GM19099 (cell line): ENCODE measurements around the gene FAM168B.

Source experiments
- POLR2A ChIP-seq: IDR thresholded peaks from 3 replicates; pipeline ENCODE4 v1.6.1; 2011; ENCODE audit warnings: low read depth; ENCODE audit not compliant: insufficient read length; ENCODE audit errors: extremely low read depth

Gene FAM168B

GRCh38 chr2:131029812-131030211 is 63.4 kb downstream of the FAM168B start:
- no peak for TF ChIP-seq POLR2A

DNA sequence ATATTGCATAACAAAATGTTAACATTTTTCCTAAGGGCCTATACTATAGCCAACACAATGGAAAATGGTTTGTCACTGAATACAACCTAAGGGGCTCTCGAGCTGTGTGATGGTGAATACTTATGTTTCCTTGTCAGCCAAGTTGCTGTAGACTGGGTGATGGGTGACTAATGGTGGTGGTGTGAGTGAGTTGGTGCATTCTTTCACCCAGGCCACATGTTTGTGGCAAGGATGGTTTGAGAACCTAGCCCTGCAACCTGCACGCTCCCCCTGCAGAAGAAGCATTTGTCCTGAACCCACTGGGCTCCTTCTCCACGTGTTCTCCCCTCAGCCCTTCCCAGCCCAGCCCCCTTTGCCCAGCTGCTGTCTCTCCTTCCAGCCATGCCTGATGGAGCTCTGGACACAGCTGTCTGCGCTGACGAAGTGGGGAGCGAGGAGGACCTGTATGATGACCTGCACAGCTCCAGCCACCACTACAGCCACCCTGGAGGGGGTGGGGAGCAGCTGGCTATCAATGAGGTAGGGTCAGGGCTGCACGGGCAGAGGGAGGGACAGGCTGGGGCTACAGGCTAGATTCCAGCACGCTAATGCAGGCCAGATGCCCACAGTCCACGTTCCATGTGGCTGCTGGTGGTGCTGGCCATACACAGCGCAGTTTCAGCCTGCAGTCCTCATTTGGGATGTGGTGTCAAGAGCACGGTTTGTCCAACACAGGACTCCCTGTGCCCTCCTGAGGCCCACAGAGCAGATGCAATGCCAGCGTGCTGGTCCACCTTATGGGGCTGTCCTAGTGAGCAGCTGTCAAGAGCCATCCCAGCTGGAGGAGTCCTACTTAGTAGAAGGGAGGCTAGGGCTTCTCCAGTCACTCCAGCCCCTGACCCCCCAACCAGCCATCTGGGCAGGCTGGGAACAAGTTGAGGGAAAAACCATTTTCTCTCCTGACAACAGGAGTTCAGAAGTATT is 65.4 kb downstream of the FAM168B start:
- no peak for TF ChIP-seq POLR2A

GRCh38 chr2:131026919-131027318 is 66.3 kb downstream of the FAM168B start:
- no peak for TF ChIP-seq POLR2A

DNA sequence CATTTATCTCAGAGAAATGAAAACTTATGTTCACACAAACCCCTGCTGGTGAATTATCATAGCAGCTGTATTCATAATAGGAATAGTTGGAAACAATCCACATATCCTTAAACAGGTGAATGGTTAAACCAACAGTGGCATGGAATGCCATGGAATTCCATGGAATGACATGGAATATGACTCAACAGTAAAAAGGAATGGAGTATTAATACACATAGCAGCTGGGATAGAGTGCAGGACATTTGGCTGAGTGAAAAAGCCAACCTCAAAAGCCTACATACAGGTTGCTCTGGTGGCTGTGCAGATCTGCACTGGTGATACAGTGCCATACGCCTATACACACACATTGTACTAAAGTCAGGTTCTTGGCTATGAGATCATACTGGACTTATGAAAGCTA is 69.5 kb downstream of the FAM168B start:
- TF ChIP-seq POLR2A: no peak

DNA sequence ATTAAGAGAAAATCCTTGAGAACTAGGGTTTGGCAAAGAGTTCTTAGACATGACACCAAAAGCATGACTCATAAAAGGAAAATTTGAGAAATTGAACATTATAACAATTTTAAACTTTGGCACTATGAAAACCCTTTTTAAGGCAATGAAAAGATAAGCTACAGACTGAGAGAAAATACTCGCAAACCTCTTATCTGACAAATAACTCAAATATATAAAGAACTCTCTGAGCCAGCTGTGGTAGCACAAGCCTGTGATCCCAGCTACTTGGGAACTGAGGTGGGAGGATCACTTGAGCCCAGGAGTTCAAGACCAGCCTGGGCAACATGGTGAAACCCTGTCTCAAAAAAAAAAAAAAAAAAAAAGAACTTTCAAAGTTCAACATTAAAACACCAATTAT is 70.5 kb downstream of the FAM168B start:
- no peak for TF ChIP-seq POLR2A

DNA sequence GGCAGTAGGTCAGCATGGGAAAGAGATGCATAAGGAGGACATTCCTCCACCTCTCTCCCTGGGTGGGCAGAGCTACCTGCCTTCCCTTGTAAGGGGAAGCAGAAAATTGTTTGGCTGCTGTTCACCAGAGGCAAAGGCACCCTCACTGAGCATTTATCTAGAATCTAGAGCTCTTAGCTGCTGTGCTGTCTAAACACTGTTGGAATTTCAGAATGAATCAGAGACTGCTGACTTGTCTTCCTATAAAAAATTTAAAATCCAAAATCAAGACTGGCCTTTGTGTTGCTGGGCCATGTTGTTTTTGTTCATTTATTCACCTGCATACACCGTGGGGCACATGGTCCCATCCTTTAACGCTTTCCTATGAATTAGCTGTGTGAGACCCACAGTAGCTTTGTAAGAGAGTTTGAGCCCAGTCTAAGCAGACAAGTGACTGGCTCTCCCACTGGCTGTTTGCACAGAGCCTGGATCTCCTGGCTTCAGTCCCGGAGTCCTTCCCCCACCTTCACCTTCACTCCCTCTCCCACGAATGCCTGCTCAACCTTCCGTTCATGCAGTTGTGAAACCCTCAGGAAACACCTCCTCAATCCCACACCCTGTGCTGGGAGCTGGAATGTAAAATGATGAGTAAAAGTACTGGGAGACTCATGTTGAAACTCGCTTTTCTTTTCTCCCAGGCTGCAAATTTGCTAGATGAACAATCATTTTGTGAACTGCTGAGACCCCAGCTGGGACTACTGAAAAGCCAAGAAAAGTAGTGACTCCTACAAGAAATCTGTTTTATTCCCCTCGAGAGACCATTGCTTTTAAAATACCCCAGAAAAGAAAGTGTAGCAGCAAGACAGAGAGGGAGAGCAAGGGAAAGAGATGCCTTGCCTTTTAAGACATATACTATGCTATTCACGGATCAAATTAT is 76.2 kb downstream of the FAM168B start:
- TF ChIP-seq POLR2A: no peak

GRCh38 chr2:131015764-131016163 is 77.5 kb downstream of the FAM168B start:
- no peak for TF ChIP-seq POLR2A

- no peak for TF ChIP-seq POLR2A
These were observed 79.1 kb downstream of the FAM168B start for GRCh38 chr2:131014141-131014540.

DNA sequence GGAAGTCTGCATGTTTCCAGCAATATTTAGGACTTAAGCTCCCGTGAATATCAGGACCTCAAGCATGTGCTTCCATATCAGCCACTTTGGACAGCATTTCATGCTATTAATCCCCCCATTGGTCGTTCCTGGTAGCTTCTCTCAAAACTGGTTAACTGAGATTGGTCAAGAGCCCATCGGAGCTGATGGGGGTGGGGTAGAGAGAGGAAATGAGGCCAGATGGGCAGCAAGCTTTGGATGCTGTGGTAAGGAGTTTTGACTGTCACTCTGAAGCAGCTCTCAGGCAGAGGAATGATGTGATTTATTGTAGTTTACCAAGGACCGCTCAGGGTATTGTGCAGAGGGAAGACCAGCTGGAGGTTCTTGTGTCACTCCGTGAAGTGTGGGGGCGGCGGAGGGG is 81.8 kb downstream of the FAM168B start:
- TF ChIP-seq POLR2A: no peak

DNA sequence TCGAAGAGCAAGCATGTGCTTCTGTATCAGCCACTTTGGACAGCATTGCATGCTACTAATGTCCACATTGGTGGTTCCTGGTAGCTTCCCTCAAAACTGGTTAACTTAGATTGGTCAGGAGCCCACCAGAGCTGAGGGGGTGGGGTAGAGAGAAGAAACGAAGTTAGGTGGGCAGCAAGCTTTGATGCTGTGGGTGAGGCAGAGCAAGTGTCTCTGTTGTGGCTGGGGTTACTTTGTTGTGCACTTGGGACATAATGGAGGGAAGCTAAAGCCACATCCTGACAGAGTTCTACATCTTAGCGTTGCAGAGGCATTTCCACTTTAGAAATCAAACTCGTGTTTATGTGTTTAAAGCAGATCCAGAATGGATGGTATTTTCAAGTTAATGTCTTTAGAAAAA is 82.7 kb downstream of the FAM168B start:
- no peak for TF ChIP-seq POLR2A

DNA sequence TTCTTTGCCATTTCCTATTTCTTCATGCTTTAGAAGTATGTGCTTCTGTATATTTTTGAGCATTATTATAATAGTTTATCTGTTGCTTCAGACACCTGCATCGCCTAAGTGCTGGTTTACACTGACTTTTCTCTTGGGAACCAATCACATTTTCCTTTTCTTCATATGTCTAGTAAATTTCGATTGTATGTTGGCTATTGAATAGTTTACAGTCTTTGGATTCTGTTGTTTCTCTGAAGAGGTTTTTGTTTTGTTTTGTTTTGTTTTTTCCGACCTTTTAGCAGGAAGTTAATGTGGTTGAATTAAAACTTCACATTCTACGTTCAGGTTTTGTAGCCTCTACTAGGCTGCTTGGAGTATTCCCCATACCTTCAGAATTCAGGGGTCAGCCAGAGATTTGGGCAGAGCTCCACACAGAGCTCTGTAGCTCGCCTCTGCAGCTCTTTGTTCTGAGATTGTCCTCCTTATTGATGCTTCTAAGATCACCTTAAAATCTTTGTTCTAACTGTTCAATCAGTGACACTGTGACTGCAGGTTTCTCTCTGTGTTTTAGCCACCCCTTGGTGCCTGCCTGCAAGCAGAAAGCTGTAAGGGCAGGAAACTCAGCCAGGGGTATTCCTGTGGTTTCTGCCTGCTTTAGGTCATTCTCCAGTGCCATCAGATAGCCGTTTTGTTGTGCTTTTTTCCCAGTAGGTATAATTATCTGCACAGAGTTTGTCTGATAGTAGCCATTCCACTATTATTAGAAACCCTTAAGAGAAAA is 83.4 kb downstream of the FAM168B start:
- TF ChIP-seq POLR2A: no peak

DNA sequence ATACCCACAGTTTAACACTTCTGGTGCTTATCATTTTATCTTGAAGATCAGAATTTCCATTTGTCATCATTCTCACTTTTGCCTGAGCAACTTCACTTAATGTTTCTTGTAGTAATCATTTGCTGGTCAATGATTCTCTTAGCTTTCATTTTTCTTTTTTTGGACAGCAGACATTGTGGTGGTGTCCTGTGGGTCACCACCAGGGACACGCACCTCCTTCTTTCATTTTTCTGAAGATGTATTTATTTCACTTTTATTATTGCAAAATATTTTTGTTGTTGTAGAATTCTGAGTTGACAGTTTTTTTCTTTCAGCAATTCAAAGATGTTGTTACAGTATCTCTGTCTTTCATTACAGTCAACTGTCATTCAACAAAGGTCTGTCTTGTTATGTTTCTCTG is 84.3 kb downstream of the FAM168B start:
- TF ChIP-seq POLR2A: no peak

- TF ChIP-seq POLR2A: no peak
These were observed 86.7 kb downstream of the FAM168B start for GRCh38 chr2:131006561-131006960.

- no peak for TF ChIP-seq POLR2A
These were observed 87.9 kb downstream of the FAM168B start for GRCh38 chr2:131005216-131005935.

- TF ChIP-seq POLR2A: no peak
These were observed 88.6 kb downstream of the FAM168B start for GRCh38 chr2:131004446-131005209.
